Ovary (tissue), 9 donors: ENCODE results near the gene TEX36. TPM values are rescaled to one million over a fixed set of nuclear protein-coding genes. Genes with fewer than 3 reads are reported as not detected.

Source experiments
- DNase-seq, 5 donors: peaks; one replicate each; pipeline ENCODE4 v3.0.0-alpha.2; 2019 to 2020
- H3K27ac ChIP-seq, 2 donors: fragments of 200-600 bp; one replicate each; pipeline versions ENCODE4 v1.5.1 to v1.8.0; 2019 to 2022
- H3K27me3 ChIP-seq: fragments of 200-600 bp; one replicate; pipeline ENCODE4 v1.8.0; 2022
- H3K36me3 ChIP-seq: fragments of 200-600 bp; sonication (generic); one replicate; pipeline ENCODE4 v1.5.1; 2019
- H3K4me1 ChIP-seq: one replicate; pipeline ENCODE4 v1.8.1; 2013; ENCODE audit warnings: mild to moderate bottlenecking, moderate library complexity; ENCODE audit not compliant: insufficient read depth
- H3K4me3 ChIP-seq: fragments of 200-600 bp; sonication (generic); one replicate; pipeline ENCODE4 v1.5.1; 2017
- H3K9me3 ChIP-seq, 2 donors: fragments of 200-600 bp in 1 of 2; sonication (generic) in 1 of 2; one replicate each; pipeline versions ENCODE4 v1.5.1 to v1.8.1; 2013 to 2019; ENCODE audit warnings: mild to moderate bottlenecking in 1 of 2, moderate library complexity in 1 of 2
- CTCF ChIP-seq, 3 donors: fragments of 450-650 bp in 2 of 3; fragments of 200-600 bp in 1 of 3; IDR thresholded peaks; one replicate each; pipeline versions ENCODE4 v1.5.1 to v1.8.0; 2016 to 2022; ENCODE audit warnings: antibody characterized with exemption in 3 of 3, mild to moderate bottlenecking in 1 of 3
- EP300 ChIP-seq: sonication (generic); formaldehyde crosslinking; IDR thresholded peaks from one replicate; pipeline ENCODE4 v1.6.1; 2017; ENCODE audit warnings: antibody characterized with exemption
- POLR2A ChIP-seq: fragments of 450-650 bp; IDR thresholded peaks from one replicate; pipeline ENCODE4 v1.6.1; 2017; ENCODE audit warnings: antibody characterized with exemption, mild to moderate bottlenecking, moderate library complexity
- WGBS, 3 donors: extraction: QIAGEN DNeasy Blood & Tissue Kit in 1 of 3; methylation state at CpG; one replicate each; pipeline versions ENCODE4 v1.1.5 to v1.1.7; 2013 to 2017; 5-methylcytosine and 5-hydroxymethylcytosine counted together
- intact Hi-C, 4 donors: fragments of 100-400 bp; cut with DNase I; formaldehyde crosslinking; loops; one replicate each; pipeline versions ENCODE4 v1.11.0 to v1.15.1; 2022 to 2023
- polyA plus RNA-seq, 2 donors: library from polyadenylated mRNA; stranded (reverse); fragments of 200-250 nt in 1 of 2; fragments of 350-450 nt in 1 of 2; fragmentation: Illumina TruSeq in 1 of 2; extraction: RNeasy Lipid Tissue Mini Kit (QIAGEN cat#74804) in 1 of 2; gene quantifications; one replicate each; pipeline ENCODE4 v1.2.3, GENCODE V29; 2013 to 2014
- total RNA-seq, 7 donors: library from RNA; depleted of rRNA in 2 of 7; stranded (reverse); fragments of >200 nt in 2 of 7; fragmentation: NEBNext Ultra II Directional in 3 of 7; extraction: Animal tissue kit (Norgen Biotek cat#: 25700) in 3 of 7; gene quantifications; one replicate each; pipeline versions ENCODE4 v1.1.0 to v1.2.4, GENCODE V29; 2016 to 2023
- donor health status: DM: no; HTN: no; CAD: no; lungs with moderate emphysema.
- donor health status: DM: no; HTN: no; CAD: no.
- donor health status: Bipolar disorder and iron deficiency.
- donor health status: DM: yes; HTN: yes; CAD: no.
- donor health status: DM: no; HTN: no; CAD: no.
- donor health status: DM: yes; HTN: yes; CAD: no.

The TEX36 gene
- total and polyA plus RNA-seq, 9 donors, result not detected

GRCh38 chr10:125639846-125640245 is 43.1 kb downstream of the TEX36 start:
- intact Hi-C loops, result no loop called here
- DNase-seq, result no peak
- H3K27me3 ChIP-seq, result no peaks in the 10 kb centered on the region
- H3K27ac ChIP-seq, result no peak overlapping the region
- no peaks in the 10 kb centered on the region for H3K36me3 ChIP-seq
- no peak overlapping the region for H3K4me3 ChIP-seq
- no peaks in the 10 kb centered on the region for H3K9me3 ChIP-seq
- no peaks in the 10 kb centered on the region for H3K4me1 ChIP-seq
- 79 to 90% (median 88%) methylated on average over 7 of the region's 7 CpGs for WGBS, 3 donors
- no peak for TF ChIP-seq POLR2A
- TF ChIP-seq EP300, result no peak
- TF ChIP-seq CTCF (IDR thresholded peaks at IDR 0.05), result no peak

- Histone ChIP-seq H3K9me3 (no peaks in the 10 kb centered on the region), H3K27ac (no peak overlapping the region), H3K36me3 (no peaks in the 10 kb centered on the region), H3K4me1 (no peaks in the 10 kb centered on the region), H3K27me3 (no peaks in the 10 kb centered on the region), H3K4me3 (no peak overlapping the region)
- TF ChIP-seq EP300 (no peak), POLR2A (no peak), CTCF (IDR thresholded peaks at IDR 0.05) (no peak)
- 65 to 74% (median 66%) methylated on average over 7 of the region's 7 CpGs for WGBS, 3 donors
- intact Hi-C loops, result no loop called here
- DNase-seq, result no peak
Measured at GRCh38 chr10:125638555-125638954, 44.4 kb downstream of the TEX36 start.

- WGBS, 3 donors, result 67 to 77% (median 69%) methylated on average over 6 of the region's 6 CpGs
- Histone ChIP-seq H3K27ac (no peak overlapping the region), H3K27me3 (no peaks in the 10 kb centered on the region), H3K9me3 (no peaks in the 10 kb centered on the region), H3K4me3 (no peak overlapping the region), H3K36me3 (no peaks in the 10 kb centered on the region), H3K4me1 (no peaks in the 10 kb centered on the region)
- DNase-seq, result no peak
- intact Hi-C loops, result no loop called here
- TF ChIP-seq EP300, result no peak
- no peak for TF ChIP-seq POLR2A
- TF ChIP-seq CTCF (IDR thresholded peaks at IDR 0.05), result no peak
Measured at GRCh38 chr10:125637496-125637895, 45.5 kb downstream of the TEX36 start.

GRCh38 chr10:125634606-125635005 is 48.4 kb downstream of the TEX36 start:
- no peaks in the 10 kb centered on the region for H3K4me1 ChIP-seq
- TF ChIP-seq CTCF (IDR thresholded peaks at IDR 0.05) (no peak), POLR2A (no peak), EP300 (no peak)
- H3K27me3 ChIP-seq, result no peaks in the 10 kb centered on the region
- H3K4me3 ChIP-seq, result no peak overlapping the region
- DNase-seq, result no peak
- H3K36me3 ChIP-seq, result no peaks in the 10 kb centered on the region
- no peak overlapping the region for H3K27ac ChIP-seq
- intact Hi-C loops, result no loop called here
- H3K9me3 ChIP-seq, result no peaks in the 10 kb centered on the region
- 73 to 81% (median 79%) methylated on average over 5 of the region's 5 CpGs for WGBS, 3 donors

GRCh38 chr10:125633517-125633999 is 49.4 kb downstream of the TEX36 start:
- no peak overlapping the region for H3K4me3 ChIP-seq
- no peak for DNase-seq
- no peak overlapping the region for H3K27ac ChIP-seq
- intact Hi-C loops, result no loop called here
- TF ChIP-seq CTCF (IDR thresholded peaks at IDR 0.05), result no peak
- no peak for TF ChIP-seq EP300
- no peak for TF ChIP-seq POLR2A
- no peaks in the 10 kb centered on the region for H3K4me1 ChIP-seq
- 43 to 57% (median 53%) methylated on average over 13 of the region's 13 CpGs for WGBS, 3 donors
- H3K27me3 ChIP-seq, result no peaks in the 10 kb centered on the region
- no peaks in the 10 kb centered on the region for H3K36me3 ChIP-seq
- H3K9me3 ChIP-seq, result no peaks in the 10 kb centered on the region
